Heart left ventricle (tissue), 16 donors: ENCODE data around the gene PRR30. TPM values are rescaled to one million over a fixed set of nuclear protein-coding genes. Genes with fewer than 3 reads are reported as not detected.
"Not testable (repeated sequence)": the region's sequence is repeated elsewhere in the genome, so short reads cannot be mapped to it uniquely, and the experiment has no call there.

ENCODE experiments used
- ATAC-seq, 4 donors: fragments of 200-7000 bp; cut with Tn5 transposase; one replicate each; pipeline ENCODE4 v1.9.1; 2020 to 2022; ENCODE audit warnings: moderate library complexity in 4 of 4, mild to moderate bottlenecking in 3 of 4, moderate number of reproducible peaks in 1 of 4
- DNase-seq, 5 donors: peaks; one replicate each; pipeline ENCODE4 v3.0.0-alpha.2; 2020
- H3K27ac ChIP-seq, 12 donors: fragments of 200-600 bp; sonication (generic) in 4 of 12; one replicate each; pipeline versions ENCODE4 v1.5.0 to v1.8.0; 2016 to 2022; ENCODE audit warnings: mild to moderate bottlenecking in 2 of 12
- H3K27me3 ChIP-seq, 9 donors: fragments of 200-600 bp; sonication (generic) in 2 of 9; one replicate each; pipeline versions ENCODE4 v1.5.1 to v1.8.0; 2016 to 2022; ENCODE audit warnings: mild to moderate bottlenecking in 3 of 9
- H3K36me3 ChIP-seq, 9 donors: fragments of 200-600 bp; sonication (generic) in 2 of 9; one replicate each; pipeline versions ENCODE4 v1.5.0 to v1.8.0; 2018 to 2022; ENCODE audit warnings: mild to moderate bottlenecking in 2 of 9
- H3K4me1 ChIP-seq, 12 donors: fragments of 200-600 bp; sonication (generic) in 4 of 12; one replicate each; pipeline versions ENCODE4 v1.5.0 to v1.8.0; 2016 to 2022; ENCODE audit warnings: mild to moderate bottlenecking in 3 of 12
- H3K4me3 ChIP-seq, 12 donors: fragments of 200-600 bp; sonication (generic) in 4 of 12; one replicate each; pipeline versions ENCODE4 v1.5.0 to v1.8.0; 2017 to 2022; ENCODE audit warnings: mild to moderate bottlenecking in 9 of 12, moderate library complexity in 4 of 12
- H3K9me3 ChIP-seq, 12 donors: fragments of 200-600 bp; sonication (generic) in 4 of 12; one replicate each; pipeline versions ENCODE4 v1.5.0 to v1.8.0; 2016 to 2022; ENCODE audit warnings: mild to moderate bottlenecking in 1 of 12
- CTCF ChIP-seq, 12 donors: fragments of 200-600 bp; sonication (generic) in 4 of 12; IDR thresholded peaks; one replicate each; pipeline versions ENCODE4 v1.5.0 to v1.8.0; 2018 to 2022; ENCODE audit warnings: antibody characterized with exemption in 12 of 12, mild to moderate bottlenecking in 5 of 12
- POLR2A ChIP-seq, 2 donors: fragments of 450-650 bp; IDR thresholded peaks; one replicate each; pipeline ENCODE4 v1.6.1; 2017; ENCODE audit warnings: antibody characterized with exemption in 2 of 2, mild to moderate bottlenecking in 2 of 2, moderate library complexity in 2 of 2
- WGBS, 4 donors: extraction: QIAGEN DNeasy Blood & Tissue Kit in 2 of 4; methylation state at CpG; one replicate each; pipeline versions ENCODE4 v1.1.5 to v1.1.7; 2013 to 2018; 5-methylcytosine and 5-hydroxymethylcytosine counted together
- intact Hi-C, 10 donors: fragments of 100-400 bp; cut with DNase I; formaldehyde crosslinking; loops; one replicate each; pipeline versions ENCODE4 v1.11.1 to v1.14.2; 2022
- polyA plus RNA-seq, 2 donors: library from polyadenylated mRNA; stranded (reverse); fragments of 200-250 nt; gene quantifications; one replicate each; pipeline ENCODE4 v1.2.3, GENCODE V29; 2013
- total RNA-seq, 9 donors: library from RNA; depleted of rRNA in 2 of 9; stranded (reverse); fragments of >200 nt in 2 of 9; fragmentation: NEBNext Ultra II Directional in 3 of 9; extraction: Animal tissue kit (Norgen Biotek cat#: 25700) in 3 of 9; gene quantifications; one replicate each; pipeline versions ENCODE4 v1.1.0 to v1.2.4, GENCODE V29; 2016 to 2023
- donor health status: ischemic (EF 13 %, LVEDD 7.1; RV severe dilation, severe dysfunction).
- donor health status: healthy with polysubstance abuse.
- donor health status: DM: no; HTN: yes; CAD: no.
- donor health status: DM: no; HTN: no; CAD: no.
- donor health status: ischemic (EF 25% LVEDD 6.9; RV normal size, moderate dysfunction).
- donor health status: ischemic (EF 25% LVEDD 5.7; RV mildly dilated, moderate dysfunction).
- donor health status: healthy.
- donor health status: DM: yes; HTN: yes; CAD: no.
- donor health status: ischemic (EF 35%, LVEDD 5.7; RV mildly dilated, moderate dysfunction).
- donor health status: nonischemic (EF 11% LVEDD 7.7; RV severe dilation, severe dysfunction).
- donor health status: DM: yes; HTN: yes; CAD: no.
- donor health status: PGD.
- donor health status: ischemic (EF 29% LVEDD 5.4; RV normal size, mild dysfunction).
- donor health status: nonischemic (EF 23%, LVEDD 6.1; RV moderate dilation, normal function).

Gene PRR30
- total and polyA plus RNA-seq, 11 donors: not detected

DNA sequence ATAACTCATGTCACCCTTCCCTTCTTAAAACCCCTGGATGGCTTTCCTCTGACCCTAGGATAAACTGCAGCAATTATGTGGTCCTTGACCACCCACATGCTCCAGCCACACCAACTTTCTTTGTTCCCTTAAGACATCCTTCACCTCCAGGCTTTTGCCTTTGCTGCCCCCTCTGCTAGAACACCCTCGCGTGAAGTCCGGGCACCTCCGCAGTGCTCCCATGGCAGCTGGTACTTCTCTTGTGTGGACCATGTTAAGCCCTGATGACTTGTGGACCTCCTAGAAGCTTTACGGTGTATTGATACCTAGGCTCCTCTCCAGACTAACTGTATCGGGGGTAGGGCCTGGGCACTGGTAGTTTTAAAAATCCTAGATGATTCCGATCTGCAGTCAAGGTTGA lies 16.4 kb downstream of the PRR30 start:
- Histone ChIP-seq H3K27me3 (peaks cover 0 to 20% (median 9%) of the 10 kb centered on the region in 9 donors), H3K4me1 (peaks cover 0 to 25% (median 15%) of the 10 kb centered on the region in 12 donors), H3K27ac (peak overlapping the region in 7 of 12 donors; percentile 51 to 76 (median 70)), H3K36me3 (no peaks in the 10 kb centered on the region), H3K9me3 (no peaks in the 10 kb centered on the region), H3K4me3 (peak overlapping the region in 8 of 12 donors; percentile 59 to 80 (median 67))
- TF ChIP-seq POLR2A (IDR thresholded peaks at IDR 0.05) (no peak), CTCF (IDR thresholded peaks at IDR 0.05) (no peak)
- DNase-seq (no peak), ATAC-seq (no peak)
- intact Hi-C loops: no loop called here
- WGBS, 4 donors: 90 to 93% (median 92%) methylated on average over 7 of the region's 7 CpGs

- DNase-seq: no peak
Measured at GRCh38 chr2:27121906-27122305, 17.3 kb downstream of the PRR30 start.

GRCh38 chr2:27119330-27119670 lies 19.9 kb downstream of the PRR30 start:
- intact Hi-C loops, H3K36me3 ChIP-seq, ATAC-seq, DNase-seq, H3K9me3 ChIP-seq, H3K27ac ChIP-seq: not testable (repeated sequence)
- H3K4me3 ChIP-seq: peak overlapping the region in 8 of 12 donors; percentile 14 to 51 (median 42)
- peaks cover 0 to 28% (median 17%) of the 10 kb centered on the region in 9 donors for H3K27me3 ChIP-seq
- peaks cover 0 to 25% (median 13%) of the 10 kb centered on the region in 12 donors for H3K4me1 ChIP-seq
- WGBS, 4 donors: 80 to 88% (median 84%) methylated on average over 8 of the region's 8 CpGs

More at GRCh38 chr2:27121906-27122305, 17.3 kb downstream of the PRR30 start:
- H3K4me1 ChIP-seq: peaks cover 0 to 25% (median 15%) of the 10 kb centered on the region in 12 donors
- no peaks in the 10 kb centered on the region for H3K9me3 ChIP-seq
- no peaks in the 10 kb centered on the region for H3K36me3 ChIP-seq
- TF ChIP-seq CTCF (IDR thresholded peaks at IDR 0.05) (no peak), POLR2A (IDR thresholded peaks at IDR 0.05) (no peak)
- intact Hi-C loops: no loop called here
- 76 to 97% (median 81%) methylated on average over 2 of the region's 2 CpGs for WGBS, 4 donors
- peaks cover 0 to 28% (median 17%) of the 10 kb centered on the region in 9 donors for H3K27me3 ChIP-seq
- no peak overlapping the region for H3K4me3 ChIP-seq
- H3K27ac ChIP-seq: no peak overlapping the region
- no peak for ATAC-seq

DNA sequence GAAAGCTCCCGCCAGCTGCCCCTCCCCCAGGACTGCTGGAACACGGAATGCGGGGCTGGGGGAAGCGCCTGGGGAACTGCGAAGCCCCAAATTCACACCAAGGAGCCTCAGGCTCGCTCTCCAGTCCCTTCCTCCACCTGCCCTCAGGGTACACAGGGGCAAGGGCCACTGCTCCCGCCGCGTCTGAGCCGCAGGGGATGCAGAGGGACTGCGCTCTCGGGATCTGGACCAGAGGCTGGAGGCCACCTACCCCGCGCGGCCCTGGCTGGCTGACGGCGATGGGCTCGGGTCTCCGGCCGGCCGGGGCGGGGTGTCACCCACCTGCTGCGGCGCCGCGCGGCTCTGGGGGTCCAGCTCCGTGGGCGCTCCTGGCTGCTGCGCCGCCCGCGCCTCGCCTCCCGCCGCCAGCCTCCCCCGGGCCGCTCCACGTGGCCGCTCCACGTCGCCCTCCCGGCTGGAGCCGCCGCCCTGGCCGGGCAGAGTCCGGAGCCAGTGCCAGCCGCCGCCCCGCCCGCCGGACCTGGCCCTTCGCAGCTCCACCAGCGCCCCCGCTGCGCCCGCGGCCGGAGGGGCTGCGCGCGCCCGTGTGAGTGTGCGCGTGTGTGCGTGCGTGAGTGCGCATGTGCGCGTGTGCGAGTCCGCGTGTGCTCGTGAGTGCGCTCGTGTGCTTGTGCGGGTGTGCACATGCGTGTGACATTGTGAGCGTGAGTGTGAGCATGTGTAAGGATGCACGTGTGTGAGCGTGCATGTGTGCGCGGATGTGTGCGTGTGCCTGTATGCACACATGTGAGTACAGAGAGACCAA lies 20.5 kb downstream of the PRR30 start, which contains the start of gene CGREF1:
Gene CGREF1, minus strand, starts transcription at position 604 of the 805 bp plus-strand sequence. CDS start 14,762 bp downstream, outside the sequence.
- no peak for DNase-seq
- no peak within 1 kb of the TSS for H3K27ac ChIP-seq
- intact Hi-C loops: no loop called here
- TF ChIP-seq CTCF (IDR thresholded peaks at IDR 0.05) (no peak), POLR2A (IDR thresholded peaks at IDR 0.05) (no peak)
- WGBS, 4 donors: 4 to 18% (median 8%) methylated on average over 21 to 84 of the region's 84 CpGs
- no peaks in the 10 kb centered on the region for H3K36me3 ChIP-seq
- no peaks in the 10 kb centered on the region for H3K9me3 ChIP-seq
- ATAC-seq: peak in 1 of 4 donors; percentile 18
- H3K4me1 ChIP-seq: peaks cover 0 to 22% (median 10%) of the 10 kb centered on the region in 12 donors
- H3K4me3 ChIP-seq: peak within 1 kb of the TSS in 11 of 12 donors; percentile 14 to 51 (median 39)
- peaks cover 0 to 28% (median 17%) of the 10 kb centered on the region in 9 donors for H3K27me3 ChIP-seq
